Measurements from ENCODE around the gene FAXDC2.

Gene FAXDC2

DNA sequence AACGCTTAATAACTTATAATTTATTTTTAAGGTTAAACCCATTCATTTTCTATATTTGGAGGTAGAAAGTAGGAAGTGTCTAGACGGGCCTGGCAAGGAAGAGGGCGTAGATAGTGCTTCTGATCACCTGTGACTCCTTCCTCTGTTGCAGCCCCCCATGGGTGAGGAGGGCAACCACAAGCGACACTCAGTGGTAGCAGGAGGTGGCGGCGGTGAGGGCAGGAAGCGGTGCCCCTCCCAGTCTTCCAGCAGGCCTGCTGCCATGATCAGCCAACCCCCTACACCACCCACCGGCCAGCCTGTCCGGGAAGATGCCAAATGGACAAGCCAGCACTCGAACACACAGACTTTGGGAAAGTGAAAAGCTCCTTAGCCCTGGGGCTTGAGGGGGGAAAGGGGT lies 36.7 kb downstream of the FAXDC2 start:
- Histone ChIP-seq H3K27ac (no peak overlapping the region), H3K36me3 (peaks cover 61 to 100% (median 77%) of the 10 kb centered on the region in 3 donors), H3K9me3 (no peaks in the 10 kb centered on the region), H3K4me1 (peaks cover 0 to 3% (median 0%) of the 10 kb centered on the region in 4 donors), H3K4me3 (no peak overlapping the region), H3K27me3 (no peaks in the 10 kb centered on the region)
- TF ChIP-seq, protein P1, sequence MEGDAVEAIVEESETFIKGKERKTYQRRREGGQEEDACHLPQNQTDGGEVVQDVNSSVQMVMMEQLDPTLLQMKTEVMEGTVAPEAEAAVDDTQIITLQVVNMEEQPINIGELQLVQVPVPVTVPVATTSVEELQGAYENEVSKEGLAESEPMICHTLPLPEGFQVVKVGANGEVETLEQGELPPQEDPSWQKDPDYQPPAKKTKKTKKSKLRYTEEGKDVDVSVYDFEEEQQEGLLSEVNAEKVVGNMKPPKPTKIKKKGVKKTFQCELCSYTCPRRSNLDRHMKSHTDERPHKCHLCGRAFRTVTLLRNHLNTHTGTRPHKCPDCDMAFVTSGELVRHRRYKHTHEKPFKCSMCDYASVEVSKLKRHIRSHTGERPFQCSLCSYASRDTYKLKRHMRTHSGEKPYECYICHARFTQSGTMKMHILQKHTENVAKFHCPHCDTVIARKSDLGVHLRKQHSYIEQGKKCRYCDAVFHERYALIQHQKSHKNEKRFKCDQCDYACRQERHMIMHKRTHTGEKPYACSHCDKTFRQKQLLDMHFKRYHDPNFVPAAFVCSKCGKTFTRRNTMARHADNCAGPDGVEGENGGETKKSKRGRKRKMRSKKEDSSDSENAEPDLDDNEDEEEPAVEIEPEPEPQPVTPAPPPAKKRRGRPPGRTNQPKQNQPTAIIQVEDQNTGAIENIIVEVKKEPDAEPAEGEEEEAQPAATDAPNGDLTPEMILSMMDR (IDR thresholded peaks at IDR 0.05): no peak
- intact Hi-C loops (cut with DNase I; ENCODE audit: low total_unique reads): loop anchor here (2.0 to 10.0 kb wide), 2 partner anchors 129 to 165 kb away; no protein-coding TSS in a partner anchor
- DNase-seq: no peak

DNA sequence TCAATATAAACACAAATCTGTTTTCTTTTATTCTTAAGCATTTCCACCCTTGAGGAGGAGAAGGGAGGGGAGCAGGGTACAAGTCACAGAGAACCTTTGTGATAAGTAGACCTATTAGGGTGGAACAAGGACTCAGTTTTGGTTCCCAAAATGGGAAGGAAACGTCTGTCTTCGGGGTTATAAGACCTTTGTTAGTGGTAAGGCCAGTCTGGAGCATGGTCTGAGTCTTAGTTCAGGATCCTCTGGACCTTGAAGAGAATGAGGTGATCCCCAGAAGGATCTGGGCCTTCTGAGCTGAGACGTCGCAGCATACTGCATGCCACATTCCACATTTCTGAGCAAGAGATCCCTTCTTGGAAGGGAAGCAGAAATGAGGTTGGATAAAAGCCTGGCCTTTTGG lies 37.2 kb downstream of the FAXDC2 start:
- Histone ChIP-seq H3K36me3 (peaks cover 67 to 100% (median 83%) of the 10 kb centered on the region in 3 donors), H3K9me3 (no peaks in the 10 kb centered on the region)

DNA sequence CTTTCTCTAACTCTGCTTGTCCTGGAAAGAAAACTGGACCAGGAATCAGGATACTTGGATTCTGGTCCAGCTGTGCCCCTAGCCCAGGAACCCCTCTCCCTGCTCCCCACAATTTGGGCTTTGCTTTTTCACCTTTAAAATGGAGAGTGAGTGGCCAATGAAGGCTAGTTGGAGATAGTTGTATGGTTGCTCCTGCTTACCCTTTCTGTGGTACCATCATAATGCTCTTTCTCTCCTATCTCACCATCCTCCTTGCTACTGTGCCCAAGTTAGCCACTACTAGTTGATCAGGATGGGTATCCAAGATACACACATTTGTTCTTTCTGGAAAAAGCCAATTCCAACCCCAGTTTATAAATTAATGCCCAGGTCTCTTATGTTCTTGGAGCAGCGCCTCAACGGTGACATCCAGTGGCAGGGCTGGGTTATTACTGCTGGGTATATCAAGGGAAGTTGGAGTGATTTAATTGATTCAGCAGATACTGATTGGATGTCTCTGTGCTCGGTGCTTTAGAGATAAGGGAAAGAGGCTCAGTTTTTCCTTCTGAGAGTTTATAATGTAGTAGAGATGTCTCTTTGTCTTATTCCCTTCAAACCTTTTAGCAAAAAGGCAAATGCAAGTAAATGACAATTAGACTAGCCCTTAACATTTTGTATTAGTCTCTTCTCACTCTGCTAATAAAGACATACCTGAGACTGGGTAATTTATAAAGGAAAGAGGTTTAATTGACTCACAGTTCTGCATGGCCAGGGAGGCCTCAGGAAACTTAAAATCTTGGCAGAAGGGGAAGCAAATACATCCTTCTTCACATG lies 38.5 kb downstream of the FAXDC2 start:
- DNase-seq: peak; percentile 62 to 78
- H3K9me3 ChIP-seq: no peaks in the 10 kb centered on the region
- H3K27me3 ChIP-seq: no peaks in the 10 kb centered on the region
- H3K36me3 ChIP-seq: peaks cover 70 to 98% (median 83%) of the 10 kb centered on the region in 3 donors
- H3K27ac ChIP-seq: no peak overlapping the region
- peaks cover 0 to 3% (median 0%) of the 10 kb centered on the region in 4 donors for H3K4me1 ChIP-seq
- no peak overlapping the region for H3K4me3 ChIP-seq
- TF ChIP-seq, protein P1 (IDR thresholded peaks at IDR 0.05): peak; percentile 78 to 90
- intact Hi-C loops (cut with DNase I; ENCODE audit: low total_unique reads): loop anchor here (2.0 to 10.0 kb wide), 2 partner anchors 127 to 163 kb away; no protein-coding TSS in a partner anchor

More for the DNA sequence above, 37.2 kb downstream of the FAXDC2 start:
- Histone ChIP-seq H3K4me3 (no peak overlapping the region), H3K4me1 (peaks cover 0 to 3% (median 0%) of the 10 kb centered on the region in 4 donors), H3K27me3 (no peaks in the 10 kb centered on the region), H3K27ac (no peak overlapping the region)
- no peak for DNase-seq
- TF ChIP-seq, protein P1 (IDR thresholded peaks at IDR 0.05): no peak
- intact Hi-C loops (cut with DNase I; ENCODE audit: low total_unique reads): loop anchor here (2.0 to 10.0 kb wide), 2 partner anchors 128 to 164 kb away; no protein-coding TSS in a partner anchor

DNA sequence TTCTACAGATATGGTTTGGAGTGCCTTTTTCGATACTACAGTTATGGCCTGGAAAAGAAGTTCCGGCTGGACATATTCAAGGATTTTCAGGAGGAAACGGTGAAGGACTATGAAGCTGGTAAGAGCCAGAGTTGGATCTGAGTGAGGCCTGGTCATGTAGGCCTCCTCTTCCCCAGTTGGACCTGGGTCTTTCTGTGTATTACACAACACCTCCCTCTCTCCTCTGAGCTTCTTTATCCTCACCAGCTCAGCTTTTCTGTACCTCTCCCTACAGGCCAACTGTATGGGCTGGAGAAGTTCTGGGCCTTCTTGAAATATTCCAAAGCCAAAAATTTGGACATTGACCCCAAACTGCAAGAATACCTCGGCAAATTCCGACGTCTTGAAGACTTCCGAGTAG lies 39.2 kb downstream of the FAXDC2 start:
- no peak overlapping the region for H3K27ac ChIP-seq
- H3K27me3 ChIP-seq: no peaks in the 10 kb centered on the region
- H3K9me3 ChIP-seq: no peaks in the 10 kb centered on the region
- H3K36me3 ChIP-seq: peaks cover 75 to 98% (median 83%) of the 10 kb centered on the region in 3 donors
- no peak for DNase-seq
- no peak overlapping the region for H3K4me3 ChIP-seq
- intact Hi-C loops (cut with DNase I; ENCODE audit: low total_unique reads): loop anchor here (10.0 kb wide), 1 partner anchor 126 kb away; no protein-coding TSS in a partner anchor
- TF ChIP-seq, protein P1 (IDR thresholded peaks at IDR 0.05): no peak
- peaks cover 0 to 3% (median 0%) of the 10 kb centered on the region in 4 donors for H3K4me1 ChIP-seq

DNA sequence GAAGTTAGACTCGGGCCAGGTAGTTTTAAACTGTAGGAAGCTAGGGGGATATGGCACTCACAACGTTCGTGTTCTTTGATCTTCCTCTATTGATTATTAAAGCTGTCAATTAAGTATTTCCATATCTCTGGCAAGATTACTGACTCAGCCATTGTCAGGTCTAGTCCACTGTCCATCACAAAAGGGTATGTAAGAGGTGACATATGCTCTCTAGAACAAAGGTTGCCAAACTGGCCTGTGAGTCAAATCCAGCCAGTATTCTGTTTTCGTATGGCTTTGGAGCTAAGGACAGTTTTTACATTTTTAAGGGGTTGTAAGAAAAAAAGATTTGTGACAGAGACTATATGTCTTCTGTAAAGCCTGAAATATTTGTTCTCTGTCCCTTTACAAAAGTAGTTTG lies 44.2 kb downstream of the FAXDC2 start:
- Histone ChIP-seq H3K4me3 (no peak overlapping the region), H3K36me3 (peaks cover 88 to 98% (median 90%) of the 10 kb centered on the region in 3 donors), H3K9me3 (no peaks in the 10 kb centered on the region), H3K27me3 (no peaks in the 10 kb centered on the region), H3K4me1 (no peaks in the 10 kb centered on the region), H3K27ac (no peak overlapping the region)
- intact Hi-C loops (cut with DNase I; ENCODE audit: low total_unique reads): no loop called here
- no peak for DNase-seq
- TF ChIP-seq, protein P1 (IDR thresholded peaks at IDR 0.05): no peak
